Calu3 (cell line): ENCODE results near the gene SLC35E1. TPM values are rescaled to one million over a fixed set of nuclear protein-coding genes. Genes with fewer than 3 reads are reported as not detected.

Experiments
- BruUV-seq: library from RNA; stranded (reverse); fragments of 400-500 nt; replicated peaks from 2 replicates; lab custom pipeline; 2021; lab: Mats Ljungman, UMichigan
- CTCF ChIA-PET: fragments of 300-600 bp; sonication (Branson Sonifier 250); formaldehyde crosslinking; loops from one replicate; lab custom pipeline; 2022; ENCODE audit warnings: antibody characterized with exemption; lab: Charles Lee
- DNase-seq: peaks from one replicate; pipeline ENCODE4 v3.0.0; 2022
- H3K27ac Mint-ChIP-seq: one replicate; pipeline ENCODE4 v1.8.0; 2022; ENCODE audit warnings: mixed read lengths; ENCODE audit not compliant: unreplicated experiment
- H3K27me3 Mint-ChIP-seq: one replicate; pipeline ENCODE4 v1.8.0; 2022; ENCODE audit warnings: mixed read lengths; ENCODE audit not compliant: unreplicated experiment
- H3K36me3 Mint-ChIP-seq: one replicate; pipeline ENCODE4 v1.8.0; 2022; ENCODE audit warnings: mild to moderate bottlenecking, moderate library complexity, mixed read lengths; ENCODE audit not compliant: insufficient read depth, unreplicated experiment
- H3K4me1 Mint-ChIP-seq: one replicate; pipeline ENCODE4 v1.8.0; 2022; ENCODE audit warnings: mild to moderate bottlenecking, low read depth, mixed read lengths; ENCODE audit not compliant: unreplicated experiment
- H3K4me3 Mint-ChIP-seq: one replicate; pipeline ENCODE4 v1.8.0; 2022; ENCODE audit warnings: mild to moderate bottlenecking, low read depth, moderate library complexity, mixed read lengths; ENCODE audit not compliant: unreplicated experiment
- H3K9me3 Mint-ChIP-seq: one replicate; pipeline ENCODE4 v1.8.0; 2022; ENCODE audit warnings: low read depth, mixed read lengths; ENCODE audit not compliant: unreplicated experiment
- CTCF ChIP-seq: fragments of 200-600 bp; IDR thresholded peaks from one replicate; pipeline ENCODE4 v1.8.0; 2022; ENCODE audit warnings: antibody characterized with exemption; ENCODE audit not compliant: unreplicated experiment
- intact Hi-C: fragments of 100-400 bp; cut with micrococcal nuclease; formaldehyde crosslinking; loops from one replicate; pipeline ENCODE4 v1.10.0; 2022; ENCODE audit not compliant: unreplicated experiment
- total RNA-seq: library from RNA; stranded (reverse); gene quantifications from 2 replicates; pipeline ENCODE4 v1.2.3, GENCODE V29; 2022

Gene SLC35E1
- total RNA-seq, 1 experiment from 2014 or later = 46.4 TPM

GRCh38 chr19:16590876-16591802, 18.9 kb upstream of the SLC35E1 start:
- no peaks in the 10 kb centered on the region for H3K36me3 Mint-ChIP-seq
- no peaks in the 10 kb centered on the region for H3K27me3 Mint-ChIP-seq
- no peak for TF ChIP-seq CTCF
- no peaks in the 10 kb centered on the region for H3K4me1 Mint-ChIP-seq
- CTCF ChIA-PET = interaction anchor here (0.6 kb wide), 1 partner anchor 779 kb away, joined by 3 read pairs; no protein-coding TSS in a partner anchor
- H3K9me3 Mint-ChIP-seq = no peaks in the 10 kb centered on the region
- no peak for DNase-seq
- no peak overlapping the region for H3K4me3 Mint-ChIP-seq
- no TSS peak for BruUV-seq
- intact Hi-C loops = no loop called here
- H3K27ac Mint-ChIP-seq = no peak overlapping the region

- DNase-seq = no peak
- BruUV-seq = no TSS peak
- Mint-ChIP-seq H3K9me3 (no peaks in the 10 kb centered on the region), H3K27me3 (no peaks in the 10 kb centered on the region), H3K27ac (no peak overlapping the region), H3K4me1 (no peaks in the 10 kb centered on the region), H3K36me3 (no peaks in the 10 kb centered on the region), H3K4me3 (no peak overlapping the region)
- CTCF ChIA-PET = no interaction called here
- intact Hi-C loops = no loop called here
- TF ChIP-seq CTCF = no peak
These were observed 17.7 kb upstream of the SLC35E1 start for GRCh38 chr19:16589917-16590316.

- DNase-seq = no peak
- CTCF ChIA-PET = no interaction called here
- intact Hi-C loops = no loop called here
- no peak for TF ChIP-seq CTCF
- Mint-ChIP-seq H3K27me3 (no peaks in the 10 kb centered on the region), H3K4me3 (no peak overlapping the region), H3K4me1 (no peaks in the 10 kb centered on the region), H3K36me3 (no peaks in the 10 kb centered on the region), H3K27ac (no peak overlapping the region), H3K9me3 (no peaks in the 10 kb centered on the region)
- no TSS peak for BruUV-seq
These were observed 16.8 kb upstream of the SLC35E1 start for GRCh38 chr19:16588824-16589577.

GRCh38 chr19:16587833-16588823, 15.9 kb upstream of the SLC35E1 start:
- no TSS peak for BruUV-seq
- Mint-ChIP-seq H3K4me1 (no peaks in the 10 kb centered on the region), H3K27ac (no peak overlapping the region), H3K9me3 (no peaks in the 10 kb centered on the region), H3K27me3 (no peaks in the 10 kb centered on the region), H3K4me3 (no peak overlapping the region), H3K36me3 (no peaks in the 10 kb centered on the region)
- no peak for TF ChIP-seq CTCF
- no peak for DNase-seq
- CTCF ChIA-PET = no interaction called here
- intact Hi-C loops = no loop called here
